Fibroblast of the aortic adventitia (primary cell): ENCODE results near the gene TENM4. TPM values are rescaled to one million over a fixed set of nuclear protein-coding genes. Genes with fewer than 3 reads are reported as not detected.

ENCODE experiments used
- DNase-seq: peaks from one replicate; pipeline ENCODE4 v3.0.0-alpha.2; 2010; ENCODE audit warnings: low read depth
- H3K4me3 ChIP-seq: 2 replicates; pipeline ENCODE4 v1.5.1; 2011; ENCODE audit warnings: low read depth, mild to moderate bottlenecking, control low read depth, low read length, moderate library complexity
- total RNA-seq: library from RNA; depleted of rRNA; stranded (reverse); fragments of >200 nt; gene quantifications from 2 replicates; pipeline ENCODE4 v1.2.3, GENCODE V29; 2012; ENCODE audit warnings: low replicate concordance
- TF ChIP-seq, protein P1 (sequence below): IDR thresholded peaks from 2 replicates; pipeline ENCODE4 v1.5.1; 2011; ENCODE audit warnings: mild to moderate bottlenecking, low read length, control low read depth, inconsistent platforms; ENCODE audit not compliant: insufficient read depth

The TENM4 gene
- total RNA-seq, 1 donor, result 113 TPM

DNA sequence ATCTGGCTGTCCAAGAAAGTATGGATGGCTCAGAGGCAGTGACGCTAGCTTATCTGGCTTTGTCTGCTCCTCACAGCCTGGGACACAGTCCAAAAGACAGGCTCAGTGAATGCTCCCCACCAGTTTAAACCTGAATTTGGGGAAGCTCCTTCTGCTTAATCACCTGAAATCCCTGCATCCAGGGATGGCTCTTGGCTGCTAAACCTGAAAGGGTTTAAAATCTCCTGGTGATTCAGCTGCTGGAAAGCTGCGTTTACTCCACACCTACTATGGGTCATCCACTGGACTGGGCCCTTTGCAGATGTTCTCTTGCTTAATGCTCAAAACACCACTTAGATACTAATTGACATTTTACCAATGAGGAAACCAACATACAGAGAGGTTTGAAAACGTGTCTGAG is 564.2 kb downstream of the TENM4 start:
- H3K4me3 ChIP-seq, result no peak overlapping the region
- DNase-seq, result no peak
- TF ChIP-seq, protein P1, sequence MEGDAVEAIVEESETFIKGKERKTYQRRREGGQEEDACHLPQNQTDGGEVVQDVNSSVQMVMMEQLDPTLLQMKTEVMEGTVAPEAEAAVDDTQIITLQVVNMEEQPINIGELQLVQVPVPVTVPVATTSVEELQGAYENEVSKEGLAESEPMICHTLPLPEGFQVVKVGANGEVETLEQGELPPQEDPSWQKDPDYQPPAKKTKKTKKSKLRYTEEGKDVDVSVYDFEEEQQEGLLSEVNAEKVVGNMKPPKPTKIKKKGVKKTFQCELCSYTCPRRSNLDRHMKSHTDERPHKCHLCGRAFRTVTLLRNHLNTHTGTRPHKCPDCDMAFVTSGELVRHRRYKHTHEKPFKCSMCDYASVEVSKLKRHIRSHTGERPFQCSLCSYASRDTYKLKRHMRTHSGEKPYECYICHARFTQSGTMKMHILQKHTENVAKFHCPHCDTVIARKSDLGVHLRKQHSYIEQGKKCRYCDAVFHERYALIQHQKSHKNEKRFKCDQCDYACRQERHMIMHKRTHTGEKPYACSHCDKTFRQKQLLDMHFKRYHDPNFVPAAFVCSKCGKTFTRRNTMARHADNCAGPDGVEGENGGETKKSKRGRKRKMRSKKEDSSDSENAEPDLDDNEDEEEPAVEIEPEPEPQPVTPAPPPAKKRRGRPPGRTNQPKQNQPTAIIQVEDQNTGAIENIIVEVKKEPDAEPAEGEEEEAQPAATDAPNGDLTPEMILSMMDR, result no peak

DNA sequence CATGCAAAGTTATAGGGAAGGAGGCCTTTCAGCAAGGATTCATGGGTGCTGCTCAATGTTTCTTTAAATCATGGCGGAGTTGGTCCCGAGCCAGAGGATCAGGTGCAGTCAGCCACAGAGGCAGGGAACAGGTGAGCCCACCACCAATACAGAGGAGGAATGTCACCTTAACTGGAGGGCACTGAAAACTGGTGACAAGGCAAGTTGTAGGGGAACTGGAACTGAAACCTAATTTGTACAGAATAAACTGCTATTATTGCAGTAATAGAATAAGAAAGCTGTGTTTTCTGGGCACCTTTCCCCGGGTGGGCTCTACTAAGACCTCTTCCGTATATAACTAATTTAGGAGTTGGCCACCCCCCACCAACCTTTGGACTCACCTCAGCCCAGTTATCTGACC is 570.2 kb downstream of the TENM4 start:
- TF ChIP-seq, protein P1, result no peak
- H3K4me3 ChIP-seq, result no peak overlapping the region
- DNase-seq, result no peak

DNA sequence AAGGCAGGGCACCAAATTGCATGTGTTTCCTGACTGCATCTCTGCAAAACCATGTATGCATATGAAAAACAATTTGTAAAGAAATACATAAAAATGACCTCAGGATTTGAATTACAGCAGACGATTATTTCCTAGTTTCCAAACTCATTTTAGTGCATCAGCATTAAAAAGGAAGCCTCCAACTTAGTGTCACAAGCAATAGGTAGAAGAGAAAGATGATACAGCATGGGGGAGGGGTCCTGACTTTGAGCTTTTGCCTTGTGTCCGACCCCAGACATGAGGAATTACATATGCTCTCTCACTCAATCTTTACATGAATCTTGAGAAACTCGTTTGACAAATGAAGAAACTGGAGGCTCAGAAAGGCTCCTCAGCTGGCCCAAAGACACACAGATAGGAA is 571.5 kb downstream of the TENM4 start:
- TF ChIP-seq, protein P1, result no peak
- no peak overlapping the region for H3K4me3 ChIP-seq
- no peak for DNase-seq

DNA sequence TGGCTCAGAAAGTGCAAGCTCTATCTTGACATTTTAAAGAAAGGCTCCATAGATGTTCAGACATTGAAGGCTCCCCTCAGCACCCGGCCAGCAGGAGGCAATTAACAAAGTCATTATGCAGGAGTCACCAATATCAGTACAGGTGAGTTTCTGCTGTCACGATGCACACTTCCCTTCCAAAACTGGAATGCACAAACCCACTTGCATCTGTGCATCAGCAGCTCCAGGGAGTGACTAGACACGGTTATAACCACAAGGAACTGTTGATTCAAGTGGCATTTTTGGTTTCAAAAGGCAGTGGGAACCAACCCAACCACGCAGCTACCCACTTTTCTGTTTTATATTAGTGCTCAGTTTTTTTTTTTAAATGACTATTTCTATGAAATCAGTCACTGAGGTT is 572.3 kb downstream of the TENM4 start:
- H3K4me3 ChIP-seq, result no peak overlapping the region
- no peak for DNase-seq
- TF ChIP-seq, protein P1, result no peak

DNA sequence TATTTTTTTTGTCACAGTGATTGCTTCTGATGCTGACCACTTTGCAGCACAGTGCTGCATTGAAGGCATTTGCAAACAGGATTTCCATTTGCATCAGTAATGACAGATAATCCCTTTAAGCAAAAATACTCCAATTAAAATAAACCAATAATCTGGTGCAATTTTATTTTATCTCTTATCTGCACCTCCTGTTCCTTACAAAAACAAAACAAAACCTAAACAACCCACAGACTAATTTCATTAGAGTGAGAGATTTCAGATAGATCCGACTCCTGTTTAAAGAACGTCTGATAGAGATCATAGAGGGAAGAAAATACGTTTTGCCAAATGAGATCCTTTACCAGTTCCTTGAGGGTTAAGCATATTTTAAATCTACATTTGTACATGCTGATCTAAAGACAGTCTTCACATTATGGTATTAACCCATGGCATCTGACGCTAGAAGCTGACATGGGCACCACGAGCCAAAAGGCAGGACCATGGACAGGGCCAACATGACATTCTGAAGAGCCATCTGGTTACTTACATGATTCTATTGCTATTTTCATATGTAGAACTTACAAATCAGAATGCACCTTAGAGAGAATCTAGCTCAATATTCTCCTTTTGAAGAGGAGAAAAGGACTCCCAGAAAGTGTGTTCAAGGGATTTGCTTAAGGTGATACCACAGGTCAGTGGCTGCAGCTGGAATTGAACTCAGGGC is 580.0 kb downstream of the TENM4 start:
- no peak overlapping the region for H3K4me3 ChIP-seq
- peak; percentile 53 for DNase-seq
- TF ChIP-seq, protein P1, result no peak

DNA sequence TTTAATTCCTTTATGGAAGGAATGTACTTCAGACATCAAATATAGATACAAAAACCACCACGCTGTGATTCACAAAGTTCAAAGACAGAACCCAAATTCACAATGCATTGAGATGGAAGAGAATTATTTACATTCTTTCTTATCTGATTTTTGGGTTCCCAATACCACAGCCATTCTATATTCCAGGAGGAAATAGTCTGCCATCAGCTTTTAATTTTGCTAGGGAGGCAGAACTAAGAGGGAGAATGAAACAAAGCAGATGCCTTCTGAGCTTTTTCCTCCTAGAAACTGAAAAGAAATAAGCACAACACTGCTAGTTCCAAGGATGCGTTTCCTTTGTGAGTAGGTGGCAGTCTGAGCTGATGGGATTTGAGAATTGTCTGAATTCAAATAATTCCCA is 583.1 kb downstream of the TENM4 start:
- H3K4me3 ChIP-seq, result no peak overlapping the region
- DNase-seq, result peak; percentile 80
- TF ChIP-seq, protein P1, result no peak

DNA sequence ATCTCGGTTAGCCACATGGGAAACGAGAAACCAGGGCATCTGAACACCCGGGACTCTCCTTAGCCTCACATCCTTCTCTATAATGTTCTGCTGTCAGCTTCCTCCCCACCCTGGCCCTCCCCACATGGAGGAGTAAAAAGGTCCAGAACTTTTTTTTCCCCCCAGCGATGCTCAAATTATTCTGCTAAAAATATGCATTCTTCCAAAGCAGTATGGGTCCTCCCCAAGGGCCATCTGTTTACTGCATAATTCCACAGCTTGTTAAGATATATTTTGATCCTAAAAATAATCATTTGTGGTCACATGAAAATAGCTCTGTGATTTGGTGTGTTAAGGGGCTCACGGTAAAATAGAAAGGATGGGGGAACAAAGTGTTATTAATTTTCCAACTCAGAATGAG is 584.6 kb downstream of the TENM4 start:
- DNase-seq, result no peak
- TF ChIP-seq, protein P1, result no peak
- H3K4me3 ChIP-seq, result no peak overlapping the region
